ENCODE data around the gene MMRN2.
A peak's percentile ranks its signal among the peaks of the same experiment; 100 is the strongest.

Gene MMRN2

DNA sequence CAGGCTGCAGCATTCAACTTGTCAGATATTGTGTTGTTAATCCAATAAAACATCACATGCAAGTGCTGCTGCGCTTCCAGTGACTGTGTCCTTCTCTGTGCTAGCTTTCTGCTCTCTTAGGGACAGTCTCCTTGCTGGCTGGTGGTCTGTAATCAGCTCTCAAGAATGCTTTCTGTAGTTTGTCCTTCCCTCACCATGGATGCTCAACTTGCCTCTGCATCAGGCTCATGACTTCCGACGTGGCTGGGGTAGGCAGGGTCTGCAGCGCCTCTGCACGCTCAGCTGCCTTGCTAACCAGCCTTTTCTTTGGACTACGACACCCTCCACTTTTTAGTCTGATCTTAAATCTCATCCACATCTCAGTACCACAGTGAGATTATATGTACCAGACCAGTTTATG lies 58.3 kb downstream of the MMRN2 start:
- no peaks in the 10 kb centered on the region for H3K27me3 ChIP-seq (ENCODE audit: insufficient read depth, low read length)
- H3K4me1 ChIP-seq (ENCODE audit: insufficient read depth, low read length): peaks cover 10% of the 10 kb centered on the region
- no peak overlapping the region for H3K9ac ChIP-seq (ENCODE audit: low read depth, low read length)
- no peak overlapping the region for H3K4me3 ChIP-seq (ENCODE audit: low read length)
- peak overlapping the region; percentile 39; the same call in 1 of the 2 replicates for H3K27ac ChIP-seq (ENCODE audit: low read depth, low read length)
- no peaks in the 10 kb centered on the region for H3K9me3 ChIP-seq (ENCODE audit: insufficient read depth, low read depth, low read length)
- 57% methylated on average over 6 of the region's 6 CpGs for WGBS
- peaks cover 65% of the 10 kb centered on the region for H3K36me3 ChIP-seq (ENCODE audit: insufficient read depth, low read length)

DNA sequence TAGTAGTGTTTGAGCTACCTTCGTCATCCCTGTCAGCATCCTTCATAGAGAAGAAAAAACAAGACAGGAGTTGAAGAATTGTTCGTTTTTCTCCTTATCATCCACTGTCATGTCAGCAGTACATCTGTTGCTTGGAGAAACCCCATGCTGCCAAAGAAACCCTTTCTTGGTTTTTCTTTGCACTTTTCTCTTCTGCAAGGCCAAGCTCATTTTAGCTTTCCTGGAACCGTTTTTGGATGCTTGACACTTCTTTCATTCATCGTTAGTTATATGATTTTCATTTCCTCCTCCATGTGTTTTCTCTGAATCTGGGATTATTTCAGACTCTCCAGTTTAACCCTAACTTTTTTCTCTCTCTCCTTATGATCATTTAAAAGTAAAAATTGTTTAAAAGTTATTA lies 58.9 kb downstream of the MMRN2 start:
- no peaks in the 10 kb centered on the region for H3K9me3 ChIP-seq (ENCODE audit: insufficient read depth, low read depth, low read length)
- 90% methylated on average over 4 of the region's 4 CpGs for WGBS
- H3K27ac ChIP-seq (ENCODE audit: low read depth, low read length): no peak overlapping the region
- no peak overlapping the region for H3K9ac ChIP-seq (ENCODE audit: low read depth, low read length)
- peaks cover 10% of the 10 kb centered on the region for H3K4me1 ChIP-seq (ENCODE audit: insufficient read depth, low read length)
- no peaks in the 10 kb centered on the region for H3K27me3 ChIP-seq (ENCODE audit: insufficient read depth, low read length)
- H3K4me3 ChIP-seq (ENCODE audit: low read length): no peak overlapping the region
- H3K36me3 ChIP-seq (ENCODE audit: insufficient read depth, low read length): peaks cover 66% of the 10 kb centered on the region

DNA sequence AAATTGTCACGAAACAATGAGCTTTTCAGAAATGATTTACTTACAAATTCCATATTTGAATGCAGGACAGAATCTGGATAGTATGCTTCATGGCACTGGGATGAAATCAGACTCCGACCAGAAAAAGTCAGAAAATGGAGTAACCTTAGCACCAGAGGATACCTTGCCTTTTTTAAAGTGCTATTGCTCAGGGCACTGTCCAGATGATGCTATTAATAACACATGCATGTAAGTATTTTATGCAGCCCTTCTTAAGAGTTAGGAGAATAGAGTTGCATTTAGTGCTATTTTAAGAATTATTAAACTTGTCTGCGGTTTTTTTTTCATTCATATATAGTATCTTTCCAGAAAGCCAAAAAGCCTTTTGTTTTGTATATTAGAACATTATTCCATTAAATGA lies 67.4 kb downstream of the MMRN2 start:
- H3K4me3 ChIP-seq (ENCODE audit: low read length): no peak overlapping the region
- no peak overlapping the region for H3K9ac ChIP-seq (ENCODE audit: low read depth, low read length)
- no peaks in the 10 kb centered on the region for H3K27me3 ChIP-seq (ENCODE audit: insufficient read depth, low read length)
- H3K9me3 ChIP-seq (ENCODE audit: insufficient read depth, low read depth, low read length): no peaks in the 10 kb centered on the region
- H3K27ac ChIP-seq (ENCODE audit: low read depth, low read length): no peak overlapping the region
- 90% methylated on average over 2 of the region's 3 CpGs for WGBS
- peaks cover 63% of the 10 kb centered on the region for H3K36me3 ChIP-seq (ENCODE audit: insufficient read depth, low read length)
- H3K4me1 ChIP-seq (ENCODE audit: insufficient read depth, low read length): peaks cover 4% of the 10 kb centered on the region; the same call in 1 of the 2 replicates

- 0 out of 2 replicates have a peak overlapping the region, but pooled peaks have one; percentile 16 for H3K27ac ChIP-seq (ENCODE audit: low read depth, low read length)
- peaks cover 4% of the 10 kb centered on the region; the same call in 1 of the 2 replicates for H3K4me1 ChIP-seq (ENCODE audit: insufficient read depth, low read length)
- no peak overlapping the region for H3K9ac ChIP-seq (ENCODE audit: low read depth, low read length)
- no peak overlapping the region for H3K4me3 ChIP-seq (ENCODE audit: low read length)
- H3K27me3 ChIP-seq (ENCODE audit: insufficient read depth, low read length): no peaks in the 10 kb centered on the region
- 91% methylated on average over 7 of the region's 7 CpGs for WGBS
- H3K36me3 ChIP-seq (ENCODE audit: insufficient read depth, low read length): peaks cover 51% of the 10 kb centered on the region
- H3K9me3 ChIP-seq (ENCODE audit: insufficient read depth, low read depth, low read length): no peaks in the 10 kb centered on the region
These were observed 68.6 kb downstream of the MMRN2 start for GRCh38 chr10:86888585-86889381.
